HuH-7.5 (cell line): ENCODE data around the gene CTF1.

ENCODE experiments used
- DNase-seq: peaks from one replicate; pipeline ENCODE4 v3.0.0; 2011; ENCODE audit warnings: low spot score

CTF1 gene

GRCh38 chr16:30910427-30911029, 14.1 kb downstream of the CTF1 start:
- DNase-seq, result no peak

GRCh38 chr16:30912794-30913412, 16.5 kb downstream of the CTF1 start:
- no peak for DNase-seq

GRCh38 chr16:30914830-30915229, 18.4 kb downstream of the CTF1 start:
- DNase-seq, result no peak

GRCh38 chr16:30918614-30919013, 22.2 kb downstream of the CTF1 start:
- DNase-seq, result no peak

GRCh38 chr16:30920891-30921290, 24.5 kb downstream of the CTF1 start:
- DNase-seq, result no peak

GRCh38 chr16:30921459-30921747, 25.0 kb downstream of the CTF1 start:
- no peak for DNase-seq

- peak; percentile 72 for DNase-seq
These were observed 25.5 kb downstream of the CTF1 start for GRCh38 chr16:30921748-30922419.

GRCh38 chr16:30922420-30922959, 26.1 kb downstream of the CTF1 start:
- peak; percentile 91 for DNase-seq

- peak; percentile 95 for DNase-seq
These were observed 26.6 kb downstream of the CTF1 start for GRCh38 chr16:30922960-30923535.

GRCh38 chr16:30923554-30924075, 27.2 kb downstream of the CTF1 start, which contains the start of gene FBXL19:
FBXL19 (plus strand) TSS chr16:30923572; CDS start chr16:30925755, 2,183 bp downstream.
- DNase-seq, result peak; percentile 33

GRCh38 chr16:30924076-30924912, 27.9 kb downstream of the CTF1 start:
- DNase-seq, result peak; percentile 26

GRCh38 chr16:30924913-30925631, 28.7 kb downstream of the CTF1 start:
- DNase-seq, result no peak

GRCh38 chr16:30925632-30925987, 29.2 kb downstream of the CTF1 start:
- no peak for DNase-seq

- no peak for DNase-seq
These were observed 29.8 kb downstream of the CTF1 start for GRCh38 chr16:30925995-30926811.

- DNase-seq, result no peak
These were observed 30.7 kb downstream of the CTF1 start for GRCh38 chr16:30926937-30927788.

GRCh38 chr16:30927789-30928378, 31.5 kb downstream of the CTF1 start:
- DNase-seq, result no peak

- DNase-seq, result no peak
These were observed 32.0 kb downstream of the CTF1 start for GRCh38 chr16:30928390-30928789.

GRCh38 chr16:30929167-30929566, 32.8 kb downstream of the CTF1 start:
- no peak for DNase-seq

GRCh38 chr16:30930160-30930571, 33.8 kb downstream of the CTF1 start:
- no peak for DNase-seq
